ENCODE data around the gene TNK1.

The TNK1 gene

GRCh38 chr17:7392696-7393612 is 12.1 kb downstream of the TNK1 start:
- DNase-seq = no peak

DNA sequence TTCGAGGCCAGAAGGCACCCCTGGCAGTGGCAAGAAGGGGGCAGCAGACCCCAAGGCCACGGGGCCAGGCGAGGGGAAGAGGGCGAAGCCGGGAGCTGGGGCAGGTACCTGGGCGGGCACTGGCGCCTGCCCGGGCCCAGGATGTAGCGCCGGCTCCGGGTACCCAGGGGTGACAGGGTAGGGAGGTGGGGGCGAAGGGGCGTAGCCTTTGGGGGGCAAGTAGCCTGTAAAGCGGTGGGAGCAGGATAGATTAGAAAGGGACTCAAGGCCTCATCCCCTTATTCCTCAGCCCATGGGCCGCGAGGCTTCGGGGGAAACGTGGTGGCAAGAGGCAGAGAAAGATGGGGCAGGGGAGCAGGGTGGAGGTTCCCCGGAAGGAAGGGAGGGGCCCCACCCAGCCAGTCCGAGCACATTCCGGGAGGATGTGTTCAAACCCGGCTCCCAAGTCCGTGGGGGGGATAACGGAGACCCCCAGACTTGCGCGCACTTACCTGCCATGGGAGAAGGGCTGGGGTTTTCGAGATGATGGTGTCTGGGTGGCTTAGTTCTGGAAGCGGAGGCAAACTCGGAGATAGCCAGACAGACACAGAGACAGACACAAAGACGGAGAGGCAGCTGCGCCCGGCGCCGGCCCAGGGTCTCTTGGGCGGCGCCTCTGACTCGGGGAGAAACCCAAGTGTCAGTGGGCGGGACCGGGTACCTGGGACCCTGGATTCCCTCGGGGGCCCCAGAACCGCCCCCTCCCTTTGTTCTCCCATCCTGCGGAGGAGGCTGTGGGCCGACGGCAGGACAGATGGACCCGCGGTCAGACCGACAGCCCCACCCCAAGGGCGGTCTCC is 12.9 kb downstream of the TNK1 start:
- DNase-seq = peak; percentile 60

GRCh38 chr17:7394452-7395191 is 13.7 kb downstream of the TNK1 start, which contains the start of gene PLSCR3:
PLSCR3 (minus strand) TSS chr17:7394525; CDS start chr17:7394110, 415 bp downstream.
- DNase-seq = peak; percentile 85

DNA sequence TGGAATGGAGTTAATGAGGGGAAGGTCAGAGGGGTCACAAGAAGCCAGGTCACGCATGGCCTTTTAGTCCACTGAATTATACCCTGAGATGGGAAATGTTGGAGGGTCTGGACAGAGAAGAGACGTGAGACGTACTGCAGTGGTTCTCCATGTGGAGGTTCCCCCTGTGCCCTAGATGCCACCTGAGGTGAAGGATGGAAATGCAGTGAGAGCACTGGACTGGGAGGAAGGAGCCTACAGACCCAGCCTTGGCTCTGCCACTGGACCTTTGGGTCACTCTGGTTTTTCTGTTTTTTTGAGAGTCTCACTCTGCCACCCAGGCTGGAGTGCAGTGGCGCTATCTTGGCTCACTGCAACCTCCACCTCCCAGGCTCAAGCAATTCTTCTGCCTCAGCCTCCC is 15.3 kb downstream of the TNK1 start:
- DNase-seq = no peak

DNA sequence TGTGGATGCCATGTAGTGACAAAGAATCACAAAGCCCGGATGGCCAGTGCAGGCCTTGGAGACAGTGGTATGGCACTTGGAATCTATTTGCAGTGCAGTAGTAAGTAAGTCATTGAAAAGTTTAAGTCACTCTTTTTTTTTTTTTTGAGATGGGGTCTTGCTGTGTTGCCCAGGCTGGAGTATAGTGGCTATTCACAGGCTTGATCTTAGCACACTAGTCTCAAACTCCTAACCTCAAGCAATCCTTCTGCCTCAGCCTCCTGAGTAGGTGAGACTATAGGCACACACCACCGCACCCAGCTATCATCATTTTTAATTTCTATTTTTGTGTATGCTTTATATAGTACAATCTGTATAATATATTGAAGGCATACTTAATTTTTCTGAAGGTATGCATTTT is 17.7 kb downstream of the TNK1 start:
- DNase-seq = no peak

- no peak for DNase-seq
These were observed 22.3 kb downstream of the TNK1 start for GRCh38 chr17:7403043-7403726.

DNA sequence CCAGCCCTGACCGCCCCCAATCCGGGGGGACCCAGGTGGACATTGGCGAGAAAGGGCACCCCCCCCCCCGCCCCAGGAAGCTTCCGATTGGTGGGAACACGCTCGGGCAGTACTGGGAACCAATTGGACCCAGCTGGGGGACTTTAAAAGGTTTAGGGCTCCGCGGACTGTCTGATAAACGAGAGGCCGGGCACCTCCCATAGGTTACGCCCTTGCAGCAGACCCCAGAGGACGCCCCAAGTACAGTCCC is 22.8 kb downstream of the TNK1 start:
- no peak for DNase-seq

DNA sequence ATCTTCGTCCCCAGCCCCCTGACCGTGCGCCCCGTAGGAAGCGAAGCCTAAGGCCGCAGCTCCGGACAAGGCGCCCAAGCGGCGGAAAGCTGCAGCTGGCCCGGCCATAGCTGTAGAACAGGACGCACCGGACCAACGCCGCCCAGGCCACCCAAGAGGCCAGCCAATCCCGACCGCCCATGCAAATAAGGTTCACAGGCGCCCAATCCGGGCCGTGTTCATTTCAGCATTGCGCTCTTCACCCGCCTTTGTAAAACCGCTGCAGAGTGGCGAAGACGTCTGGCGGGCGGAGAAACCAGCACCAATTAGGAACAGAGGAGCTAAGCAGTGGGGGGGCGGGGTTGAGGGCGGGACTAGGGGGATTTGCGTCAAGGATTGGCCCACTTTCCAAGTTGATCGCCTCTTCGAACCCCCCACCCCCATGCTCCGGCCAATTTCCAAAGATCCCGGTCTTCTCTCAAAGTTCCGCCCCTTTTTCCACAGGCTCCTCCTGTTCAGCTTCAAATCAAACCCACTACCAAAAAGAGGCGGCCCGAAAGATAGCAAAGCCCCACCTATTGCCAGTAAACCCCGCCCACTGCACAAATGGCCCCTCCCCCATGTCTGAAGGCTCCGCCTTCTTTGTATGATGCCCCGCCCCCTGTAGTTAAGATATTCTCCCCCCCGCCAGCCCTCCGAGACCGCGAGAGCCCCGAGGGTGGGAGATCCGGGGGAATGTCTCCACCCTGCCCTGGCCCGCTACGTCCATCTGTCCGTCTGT is 23.3 kb downstream of the TNK1 start, which contains the start of gene TMEM256:
Gene TMEM256, minus strand, starts transcription at position 121 of the 760 bp plus-strand sequence. Its CDS starts 13 bp downstream, at position 108.
- DNase-seq = peak; percentile 93

DNA sequence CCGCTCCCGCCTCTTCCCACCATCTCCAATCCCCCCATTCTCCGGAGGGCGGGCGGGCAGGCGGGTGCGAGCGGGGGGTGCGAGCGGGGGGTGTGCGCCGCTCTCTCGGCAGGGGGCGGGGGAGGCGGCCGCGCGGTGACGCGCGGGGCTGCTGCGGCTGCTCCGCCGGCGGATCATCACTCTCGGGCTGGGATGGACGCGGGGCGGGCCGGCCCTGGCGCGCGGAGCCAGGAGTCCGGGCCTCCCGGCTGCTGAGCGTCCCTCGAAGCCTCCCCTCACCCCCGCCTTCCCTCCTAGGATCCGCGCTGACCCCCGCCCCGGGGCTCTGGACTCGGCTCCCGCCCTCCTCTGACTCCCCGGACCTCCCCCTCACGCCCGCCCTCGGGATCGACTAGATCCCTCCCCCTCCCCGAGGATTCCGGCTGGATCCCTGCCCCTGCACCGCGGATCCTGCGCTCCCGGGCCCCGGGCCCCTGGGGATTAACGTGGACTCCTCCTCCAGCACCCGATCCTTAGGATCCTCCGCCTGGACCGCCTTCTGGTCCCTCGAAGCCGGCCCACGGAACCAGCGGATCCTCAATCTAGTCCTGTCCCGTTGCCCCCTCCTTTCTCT is 24.0 kb downstream of the TNK1 start:
- peak; percentile 63 for DNase-seq

DNA sequence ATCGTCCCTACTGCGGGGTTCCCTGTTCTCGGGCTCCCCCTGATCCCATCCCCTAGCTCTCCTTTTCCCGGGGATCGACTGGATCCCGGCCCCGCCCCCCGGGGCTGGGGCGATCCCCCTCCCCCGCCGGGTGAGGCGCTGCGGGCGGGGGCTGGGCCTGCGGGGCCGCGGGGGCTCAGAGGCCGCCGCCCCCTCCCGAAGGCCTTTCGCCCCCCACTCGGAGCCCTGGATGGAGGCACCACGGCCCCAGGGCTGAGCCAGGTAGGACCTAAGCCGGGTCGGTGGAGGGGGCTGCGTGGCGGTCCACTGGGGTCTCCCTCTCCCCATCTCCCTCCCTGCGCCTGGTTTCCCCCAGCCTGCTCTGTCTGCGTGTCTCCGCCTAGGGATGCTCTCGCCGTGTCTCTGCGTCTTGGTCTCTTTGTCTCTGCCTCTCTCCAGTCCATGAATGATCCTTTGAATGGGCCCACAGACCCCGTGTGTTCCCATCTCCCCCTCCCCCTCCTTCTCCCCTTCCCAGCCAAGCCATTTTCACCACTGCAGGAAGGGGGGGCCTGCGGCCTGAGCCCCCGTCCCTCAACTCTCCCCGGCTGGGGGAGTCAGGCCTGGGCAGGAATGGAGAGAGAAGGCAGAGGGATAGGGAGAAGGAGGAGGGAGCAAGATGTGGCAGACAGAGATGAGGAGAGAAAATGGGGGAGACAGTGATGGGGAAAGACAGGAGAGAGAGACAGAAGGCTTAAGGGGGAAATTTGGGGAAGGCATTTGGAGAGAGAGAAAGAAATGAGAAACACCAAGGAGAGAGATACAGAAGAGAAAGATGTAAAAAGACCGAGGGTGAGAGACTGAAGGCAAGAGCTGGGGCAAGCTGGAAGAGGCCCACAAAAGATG is 24.7 kb downstream of the TNK1 start:
- no peak for DNase-seq

DNA sequence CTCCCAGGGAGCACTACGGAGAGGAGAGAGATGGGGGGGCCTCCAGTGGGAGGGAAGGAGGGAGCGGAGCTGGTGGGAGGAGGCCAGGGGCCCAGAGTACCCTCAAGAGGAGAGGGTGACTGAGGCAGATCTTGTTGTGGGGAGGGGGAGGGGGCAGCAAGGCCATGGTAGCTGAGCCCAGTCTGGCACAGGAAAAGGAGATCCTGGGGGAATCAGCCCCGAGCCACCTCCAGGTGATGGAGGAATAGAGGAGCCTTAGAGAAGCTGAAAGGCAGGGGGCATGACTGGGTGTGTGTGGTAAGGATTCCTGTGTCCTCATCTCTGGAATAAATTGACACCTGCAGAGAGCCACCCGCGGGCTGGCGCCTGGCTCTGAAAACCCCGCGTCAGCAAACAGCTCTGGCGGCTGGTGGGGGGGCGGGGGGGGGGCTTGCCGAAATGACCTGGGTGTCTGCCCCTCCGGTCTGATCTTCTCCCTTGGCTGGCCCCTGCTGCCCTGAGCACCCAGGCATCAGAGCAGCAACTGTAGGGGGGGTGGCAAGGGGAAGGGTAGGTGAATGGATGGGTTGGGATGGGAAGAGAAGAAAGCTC is 25.4 kb downstream of the TNK1 start:
- DNase-seq = no peak

- no peak for DNase-seq
These were observed 26.2 kb downstream of the TNK1 start for GRCh38 chr17:7407082-7407481.

DNA sequence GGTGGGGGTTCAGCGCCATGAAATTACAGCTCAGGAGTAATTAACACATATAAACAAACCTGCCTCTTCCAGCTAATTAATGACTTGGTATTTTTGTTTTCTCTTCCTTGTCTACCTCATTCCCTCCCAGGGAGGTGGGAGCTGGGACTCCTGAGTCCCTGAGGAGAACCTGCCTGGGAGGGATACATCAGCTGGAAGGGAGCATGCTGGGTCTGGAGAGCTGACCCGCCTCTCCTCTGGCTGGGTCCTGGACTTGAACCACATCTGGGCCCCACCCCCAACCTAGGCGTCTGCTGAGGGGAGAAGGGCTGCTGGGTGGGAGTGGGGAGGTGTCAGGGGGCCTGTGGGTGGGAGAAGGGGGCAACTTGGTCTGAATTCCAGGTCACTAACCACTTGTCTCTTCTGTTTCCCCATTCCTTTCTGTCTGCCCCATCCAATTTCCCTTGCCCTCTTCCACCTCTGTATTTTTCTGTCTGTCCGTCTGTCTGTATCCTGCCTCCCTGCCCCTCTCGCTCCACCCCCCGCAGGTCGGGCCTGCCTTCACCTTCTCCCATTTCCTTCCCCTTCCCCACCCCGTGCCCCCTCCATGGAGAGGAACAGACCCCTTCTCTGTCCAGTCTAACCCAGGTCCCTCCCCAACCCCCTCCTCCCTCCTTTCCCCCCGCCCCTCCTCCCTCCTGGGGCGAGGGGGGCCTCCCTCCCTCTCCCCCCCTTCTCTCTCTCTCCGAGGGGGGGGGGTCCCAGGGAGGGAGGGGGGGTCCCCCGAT is 26.8 kb downstream of the TNK1 start, which contains the start of gene NLGN2:
Gene NLGN2, plus strand, starts transcription at position 361 of the 767 bp plus-strand sequence. CDS start 411 bp downstream, outside the sequence.
- no peak for DNase-seq

DNA sequence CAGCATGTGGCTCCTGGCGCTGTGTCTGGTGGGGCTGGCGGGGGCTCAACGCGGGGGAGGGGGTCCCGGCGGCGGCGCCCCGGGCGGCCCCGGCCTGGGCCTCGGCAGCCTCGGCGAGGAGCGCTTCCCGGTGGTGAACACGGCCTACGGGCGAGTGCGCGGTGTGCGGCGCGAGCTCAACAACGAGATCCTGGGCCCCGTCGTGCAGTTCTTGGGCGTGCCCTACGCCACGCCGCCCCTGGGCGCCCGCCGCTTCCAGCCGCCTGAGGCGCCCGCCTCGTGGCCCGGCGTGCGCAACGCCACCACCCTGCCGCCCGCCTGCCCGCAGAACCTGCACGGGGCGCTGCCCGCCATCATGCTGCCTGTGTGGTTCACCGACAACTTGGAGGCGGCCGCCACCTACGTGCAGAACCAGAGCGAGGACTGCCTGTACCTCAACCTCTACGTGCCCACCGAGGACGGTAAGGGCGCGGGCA is 27.4 kb downstream of the TNK1 start:
- no peak for DNase-seq

- no peak for DNase-seq
These were observed 28.0 kb downstream of the TNK1 start for GRCh38 chr17:7408863-7409262.

GRCh38 chr17:7409716-7410115 is 28.8 kb downstream of the TNK1 start:
- no peak for DNase-seq

DNA sequence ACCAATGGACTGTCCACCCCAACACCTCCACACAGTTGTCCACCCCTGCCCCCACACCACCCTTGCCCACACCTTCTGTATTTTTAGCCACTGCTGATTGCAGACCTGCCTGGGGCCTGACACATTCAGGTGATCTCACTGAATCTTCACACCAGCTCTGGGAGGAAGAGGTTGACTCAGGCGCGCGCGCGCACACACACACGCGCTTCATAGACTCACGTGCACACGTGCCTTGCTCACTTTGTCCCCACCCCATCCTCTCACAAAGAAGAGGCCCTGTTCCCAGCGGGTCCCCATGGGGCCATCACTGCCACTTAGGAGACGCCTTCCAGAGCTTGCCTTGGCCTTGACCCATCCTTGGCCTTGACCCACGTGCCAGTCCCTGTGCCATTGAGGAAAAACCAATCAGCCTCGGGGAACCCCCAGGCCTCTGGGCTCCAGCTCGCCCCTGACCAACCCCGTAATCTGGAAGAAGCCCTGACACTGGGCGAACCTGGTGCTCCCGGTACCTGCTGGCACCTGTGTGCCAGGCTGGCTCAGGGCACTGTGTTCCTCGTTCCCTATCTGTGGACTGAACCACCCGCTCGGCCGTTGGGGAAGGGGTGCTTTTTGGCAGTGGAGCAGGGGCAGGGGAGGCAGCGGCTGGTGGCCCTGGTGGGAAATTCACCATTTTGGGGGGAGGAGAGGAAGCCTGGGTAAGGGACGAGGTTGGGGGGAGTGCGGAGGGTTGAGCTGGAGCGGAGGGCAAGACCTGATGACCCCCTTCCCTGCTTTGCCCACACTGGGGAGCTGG is 29.9 kb downstream of the TNK1 start:
- no peak for DNase-seq

DNA sequence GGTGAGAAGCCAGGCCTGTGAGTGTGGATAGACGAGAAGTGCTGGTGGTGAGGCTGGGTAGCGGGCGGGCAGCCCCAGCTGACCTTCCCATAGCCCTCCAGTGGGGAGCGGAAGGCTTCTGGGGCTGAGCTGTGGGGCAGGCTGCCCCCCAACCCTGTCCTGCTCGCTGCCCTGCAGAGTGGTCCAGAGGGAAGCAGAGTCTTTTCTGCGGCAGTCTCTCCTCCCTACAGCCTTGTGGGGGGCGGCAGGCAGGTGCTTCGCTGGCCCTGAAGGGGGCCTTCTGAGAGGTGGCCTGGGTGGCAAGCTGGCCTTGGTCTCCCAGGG is 30.5 kb downstream of the TNK1 start:
- DNase-seq = no peak

All from stimulated activated CD4-positive, alpha-beta T cell treated with anti-CD3 and anti-CD28 coated beads, Interleukin-12 subunit alpha, Interleukin-12 subunit beta, amount 100 ng/mL, for 4 hours (primary cell).